NCI-H1092 (cell line): ENCODE results near the gene PRSS53.
A peak's percentile ranks its signal among the peaks of the same experiment; 100 is the strongest.

Source experiments
- DNase-seq: peaks from one replicate; lab custom pipeline; 2025; lab: John Stamatoyannopoulos, UW

Gene PRSS53

DNA sequence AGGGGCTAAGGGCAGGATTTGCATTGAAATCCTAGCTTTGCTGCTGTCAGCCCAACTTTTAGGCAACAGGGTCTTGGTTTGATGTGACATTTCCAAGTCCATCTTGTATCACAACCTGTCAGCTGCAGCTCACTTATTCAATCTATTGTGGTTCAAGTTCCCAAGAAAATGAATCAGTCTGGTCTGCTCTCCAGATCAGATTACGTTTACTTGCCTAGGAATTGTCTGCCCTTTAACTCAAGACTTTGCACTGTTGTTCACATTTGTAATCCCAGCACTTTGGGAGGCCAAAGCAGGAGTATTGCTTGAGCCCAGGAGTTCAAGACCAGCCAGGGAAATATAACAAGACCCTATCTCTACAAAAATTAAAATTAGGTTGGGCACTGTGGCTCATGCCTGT, 45.4 kb downstream of the PRSS53 start:
- no peak for DNase-seq

DNA sequence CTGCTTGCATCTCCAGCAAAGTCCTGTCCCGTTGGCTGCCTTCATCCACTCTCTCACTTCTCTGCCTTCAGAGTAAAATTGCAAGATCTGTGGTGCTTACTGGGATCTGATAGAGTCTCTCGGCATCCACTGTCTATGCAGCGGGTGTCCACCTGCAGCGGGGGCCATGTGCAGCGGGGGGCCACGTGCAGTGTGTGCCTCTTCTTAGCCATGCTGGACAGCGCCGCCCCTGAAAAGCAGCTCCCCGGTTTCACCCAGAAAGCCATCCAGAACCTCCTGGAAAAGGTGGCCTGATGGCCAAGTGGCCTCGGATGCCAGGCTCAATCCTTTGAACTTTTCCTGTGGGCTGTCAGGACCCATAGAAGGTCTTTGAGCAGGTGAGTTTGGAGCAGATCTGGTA, 45.9 kb downstream of the PRSS53 start:
- DNase-seq: no peak

DNA sequence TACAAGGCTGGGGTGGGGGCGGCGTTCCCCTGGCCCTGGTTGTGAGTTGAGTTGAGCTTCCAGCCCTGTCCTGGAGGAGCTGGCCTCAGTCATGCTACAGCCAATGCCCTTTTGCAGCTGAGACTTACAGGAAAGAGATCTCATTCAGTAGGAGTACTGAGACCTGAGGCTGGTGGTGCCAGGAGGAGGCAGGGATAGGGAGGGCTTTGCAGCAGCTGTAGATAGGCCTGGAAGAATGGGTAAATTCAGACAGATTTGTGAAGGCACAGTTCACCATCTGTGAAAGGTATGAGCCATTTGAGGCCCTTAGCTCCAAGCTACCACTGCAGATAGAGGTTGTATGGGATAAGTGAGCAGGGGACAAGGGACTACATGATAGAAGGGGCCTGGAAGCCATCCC, 49.8 kb downstream of the PRSS53 start:
- no peak for DNase-seq

- no peak for DNase-seq
Measured at GRCh38 chr16:31036691-31037090, 52.1 kb downstream of the PRSS53 start.

- DNase-seq: peak; percentile 74
Measured at GRCh38 chr16:31033709-31034492, 54.8 kb downstream of the PRSS53 start.
